IPS-15b (cell line): ENCODE data around the gene MPP4.

Source experiments
- H3K27me3 ChIP-seq: one replicate; pipeline ENCODE4 v1.6.1; 2013; ENCODE audit warnings: low read length; ENCODE audit not compliant: control insufficient read depth, insufficient read depth
- H3K36me3 ChIP-seq: one replicate; pipeline ENCODE4 v1.6.1; 2013; ENCODE audit warnings: low read length; ENCODE audit not compliant: control insufficient read depth, insufficient read depth
- H3K4me1 ChIP-seq: one replicate; pipeline ENCODE4 v1.6.1; 2013; ENCODE audit warnings: mild to moderate bottlenecking, low read length; ENCODE audit not compliant: control insufficient read depth, insufficient read depth
- H3K4me3 ChIP-seq: one replicate; pipeline ENCODE4 v1.5.1; 2013; ENCODE audit warnings: low read depth, low read length
- H3K9ac ChIP-seq: one replicate; pipeline ENCODE4 v1.6.1; 2013; ENCODE audit warnings: low read depth, mild to moderate bottlenecking, low read length
- H3K9me3 ChIP-seq: one replicate; pipeline ENCODE4 v1.6.1; 2013; ENCODE audit warnings: mild to moderate bottlenecking, low read length; ENCODE audit not compliant: control insufficient read depth, insufficient read depth

Gene MPP4

DNA sequence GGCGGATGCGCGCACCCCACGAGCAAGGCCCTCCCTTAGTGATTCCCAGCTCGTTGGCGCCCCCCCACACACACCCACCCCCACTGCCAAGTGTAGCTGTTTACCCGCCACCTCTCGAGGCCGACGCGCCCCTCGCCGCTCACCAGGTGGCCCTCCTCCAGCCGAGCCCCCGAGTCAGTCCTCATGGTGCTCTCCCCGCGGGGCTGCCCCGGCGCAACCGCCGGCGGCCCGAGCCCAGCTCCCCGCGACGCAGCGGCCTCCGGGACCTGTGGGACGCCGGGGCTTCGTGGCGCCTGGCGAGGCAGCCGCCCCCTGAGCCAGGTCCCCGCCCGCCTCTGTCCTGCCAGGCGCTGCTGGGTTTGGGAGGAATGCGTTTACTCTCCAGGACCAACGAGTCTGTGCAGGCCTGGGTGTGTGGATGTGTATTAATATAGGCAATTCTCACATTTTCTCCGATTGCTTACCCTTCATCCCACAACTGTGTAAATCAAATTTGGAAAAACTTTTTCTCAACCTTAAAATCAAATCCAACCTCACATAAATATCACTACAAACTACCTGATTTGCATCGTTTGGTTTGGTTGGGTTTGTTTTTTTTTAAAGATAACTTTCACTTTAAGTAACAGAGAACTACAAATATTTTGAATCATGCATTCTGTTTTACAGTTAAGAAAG, 55.1 kb downstream of the MPP4 start, which contains the start of gene TMEM237:
TSS of gene TMEM237 (minus strand) at position 288 of the 675 bp plus-strand sequence. CDS start at position 185, 103 bp downstream.
- no peaks in the 10 kb centered on the region for H3K27me3 ChIP-seq
- H3K36me3 ChIP-seq = no peaks in the 10 kb centered on the region
- H3K4me1 ChIP-seq = peaks cover 3% of the 10 kb centered on the region
- H3K9ac ChIP-seq = peak within 1 kb of the TSS; percentile 87
- no peaks in the 10 kb centered on the region for H3K9me3 ChIP-seq
- H3K4me3 ChIP-seq = peak within 1 kb of the TSS; percentile 93

DNA sequence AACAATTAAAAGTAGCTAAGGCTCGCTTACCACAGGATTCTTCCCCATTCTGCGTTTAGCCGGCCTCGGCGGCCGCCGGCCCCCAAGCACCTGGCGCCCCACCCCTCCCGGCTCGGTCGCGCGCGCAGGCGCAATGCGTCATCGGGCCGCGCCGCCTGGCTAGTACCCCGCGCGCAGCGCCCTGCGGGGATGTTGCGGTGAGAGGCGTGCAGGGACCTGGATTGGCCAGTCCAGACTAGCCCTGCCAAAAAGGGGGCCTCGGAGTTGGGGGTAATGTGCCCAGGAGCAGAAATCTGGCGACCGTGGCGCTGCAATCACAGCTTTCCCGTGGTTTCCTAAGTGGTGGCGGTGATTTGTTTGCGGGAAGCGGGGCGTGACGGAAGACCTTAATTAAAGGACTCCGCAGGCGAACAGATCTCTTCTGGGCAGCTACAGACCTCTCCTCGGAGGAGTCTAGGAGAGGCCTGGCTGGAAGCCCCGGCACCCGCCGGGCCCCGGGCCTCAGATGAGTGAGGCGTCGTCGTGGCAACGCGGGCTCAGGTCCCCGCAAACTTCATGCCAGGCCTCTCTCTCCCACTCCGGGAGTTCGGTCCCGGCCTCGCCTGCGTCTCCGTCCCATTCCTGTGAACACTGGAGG, 55.7 kb downstream of the MPP4 start:
- peaks cover 3% of the 10 kb centered on the region for H3K4me1 ChIP-seq
- H3K4me3 ChIP-seq = peak overlapping the region; percentile 93
- H3K27me3 ChIP-seq = no peaks in the 10 kb centered on the region
- H3K36me3 ChIP-seq = no peaks in the 10 kb centered on the region
- peak overlapping the region; percentile 87 for H3K9ac ChIP-seq
- no peaks in the 10 kb centered on the region for H3K9me3 ChIP-seq

DNA sequence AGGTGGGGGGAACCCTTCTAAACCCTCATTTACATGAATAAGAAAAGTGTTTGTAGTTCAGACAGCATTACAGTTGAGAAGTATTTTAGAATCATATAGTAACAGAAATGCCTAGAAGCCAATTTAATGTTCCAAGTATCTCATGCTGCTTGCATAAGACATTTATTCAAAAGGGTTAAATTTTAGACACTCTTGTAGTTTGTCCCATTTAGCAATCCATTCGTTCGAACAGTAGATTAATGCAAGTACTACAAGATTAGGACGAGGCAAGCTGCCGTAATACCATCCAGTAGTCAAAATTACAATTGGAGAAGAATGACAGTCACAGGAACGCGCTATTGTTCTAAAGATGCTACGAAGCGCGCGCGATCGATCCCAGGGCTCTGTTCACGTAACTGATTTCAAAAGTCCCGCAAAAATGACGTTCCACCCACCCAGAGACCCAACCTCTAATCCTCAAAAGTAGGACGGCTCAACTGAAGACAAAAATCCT, 56.3 kb downstream of the MPP4 start:
- peaks cover 3% of the 10 kb centered on the region for H3K4me1 ChIP-seq
- no peaks in the 10 kb centered on the region for H3K9me3 ChIP-seq
- H3K27me3 ChIP-seq = no peaks in the 10 kb centered on the region
- H3K9ac ChIP-seq = peak overlapping the region; percentile 87
- peak overlapping the region; percentile 93 for H3K4me3 ChIP-seq
- H3K36me3 ChIP-seq = no peaks in the 10 kb centered on the region

DNA sequence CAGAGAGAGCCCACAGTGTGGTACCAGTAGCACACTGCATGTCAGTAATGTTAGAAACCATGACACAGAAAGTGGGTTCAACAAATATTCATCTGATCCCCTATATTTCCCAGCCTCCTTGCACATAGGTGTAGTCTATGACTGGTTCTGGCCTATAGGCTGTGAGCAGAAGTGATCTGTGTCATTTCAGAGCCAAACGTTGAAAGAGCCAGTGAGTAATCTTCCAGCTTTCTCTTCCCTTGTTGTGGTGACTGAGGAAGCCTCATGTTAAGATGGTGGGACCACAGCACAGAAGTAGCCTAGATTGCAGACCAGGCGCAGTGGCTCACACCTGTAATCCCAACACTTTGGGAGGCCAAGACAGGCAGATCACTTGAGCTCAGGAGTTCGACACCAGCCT, 59.2 kb downstream of the MPP4 start:
- H3K4me1 ChIP-seq = peaks cover 3% of the 10 kb centered on the region
- no peaks in the 10 kb centered on the region for H3K9me3 ChIP-seq
- no peak overlapping the region for H3K9ac ChIP-seq
- no peak overlapping the region for H3K4me3 ChIP-seq
- no peaks in the 10 kb centered on the region for H3K36me3 ChIP-seq
- no peaks in the 10 kb centered on the region for H3K27me3 ChIP-seq

DNA sequence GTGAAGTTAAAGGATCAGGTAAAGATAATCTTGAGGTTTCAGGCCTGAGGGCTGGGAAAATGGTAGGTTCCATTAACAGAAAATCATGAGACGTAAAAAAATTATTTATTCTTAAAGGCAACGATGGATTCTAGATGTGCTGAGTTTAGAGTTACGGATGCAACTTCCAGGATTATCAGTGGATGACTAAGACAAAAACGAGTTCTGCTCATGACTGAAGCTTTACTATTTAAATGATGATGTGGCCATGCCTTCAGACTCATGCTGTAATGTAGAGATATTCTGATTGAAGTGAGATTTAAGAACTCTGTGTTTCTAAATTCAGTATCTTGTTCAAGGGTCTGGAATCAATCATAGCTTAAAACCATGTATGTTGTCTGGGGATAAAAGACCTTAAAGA, 60.1 kb downstream of the MPP4 start:
- Histone ChIP-seq H3K4me1 (no peaks in the 10 kb centered on the region), H3K4me3 (no peak overlapping the region), H3K27me3 (no peaks in the 10 kb centered on the region), H3K9ac (no peak overlapping the region), H3K9me3 (no peaks in the 10 kb centered on the region), H3K36me3 (peaks cover 4% of the 10 kb centered on the region)

DNA sequence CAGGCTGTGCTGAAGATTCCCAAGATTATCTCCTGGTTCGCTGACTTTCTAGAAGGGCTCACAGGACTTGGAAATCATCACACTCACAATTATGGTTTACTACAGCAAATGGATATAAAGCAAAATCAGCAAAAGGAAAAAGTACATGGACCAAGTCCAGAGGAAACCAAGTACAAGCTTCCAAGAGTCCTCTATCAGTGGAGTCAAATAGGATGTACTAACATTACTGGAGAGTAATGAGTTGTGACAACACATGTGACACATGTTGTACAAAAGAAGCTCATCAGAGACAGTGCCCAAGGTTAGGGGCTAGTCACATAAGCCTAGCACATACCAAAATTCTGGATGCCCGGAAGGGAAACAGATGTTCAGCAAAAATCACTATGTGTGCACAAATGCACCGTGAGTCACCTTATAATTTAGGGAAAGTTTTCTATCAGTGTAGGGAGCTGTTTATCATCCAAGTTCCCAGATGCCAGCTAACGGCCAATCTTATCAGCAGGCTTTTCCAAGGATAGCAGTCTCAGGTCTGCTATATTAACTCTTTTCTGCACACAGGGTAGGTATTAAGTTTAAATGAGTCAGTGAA, 64.7 kb downstream of the MPP4 start:
- Histone ChIP-seq H3K27me3 (no peaks in the 10 kb centered on the region), H3K36me3 (peaks cover 18% of the 10 kb centered on the region), H3K9me3 (no peaks in the 10 kb centered on the region), H3K9ac (no peak overlapping the region), H3K4me1 (no peaks in the 10 kb centered on the region), H3K4me3 (no peak overlapping the region)

DNA sequence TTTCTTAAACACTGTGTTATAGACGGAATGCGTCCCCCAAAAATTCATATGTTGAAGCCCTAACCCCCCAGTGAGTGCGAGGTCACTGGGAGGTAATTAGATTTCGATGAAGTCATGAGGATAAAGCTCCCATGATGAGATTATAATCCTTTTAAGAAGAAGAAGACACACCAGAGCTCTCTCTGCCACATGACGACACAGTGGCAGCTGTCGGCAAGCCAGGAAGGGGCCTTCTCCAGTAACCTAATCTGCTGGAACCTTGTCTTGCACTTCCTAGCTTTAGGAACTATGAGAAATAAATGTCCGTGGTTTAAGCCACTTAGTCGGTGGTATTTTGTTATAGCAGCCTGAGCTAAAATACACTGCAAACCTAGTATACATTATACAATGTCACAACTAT, 67.4 kb downstream of the MPP4 start:
- peaks cover 18% of the 10 kb centered on the region for H3K36me3 ChIP-seq

DNA sequence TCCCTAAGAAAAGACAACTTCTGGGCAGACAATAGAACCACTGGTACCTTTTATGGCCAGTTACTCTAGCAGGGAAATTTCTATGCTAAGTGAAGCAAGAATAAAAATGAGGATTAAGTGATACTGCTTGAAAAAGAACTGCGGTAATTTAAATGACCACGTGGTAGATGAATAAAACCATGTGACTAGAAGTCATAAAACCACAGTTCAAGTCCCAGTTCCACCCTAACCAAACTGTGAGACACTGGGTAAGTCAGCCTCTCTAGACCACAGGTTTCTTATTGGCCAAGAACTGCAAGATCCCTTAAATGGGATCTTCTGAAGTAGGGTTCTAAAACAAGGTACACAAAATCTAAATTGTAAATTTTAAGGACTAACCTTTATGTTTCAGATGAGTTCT, 67.9 kb downstream of the MPP4 start:
- Histone ChIP-seq H3K4me1 (no peaks in the 10 kb centered on the region), H3K9ac (no peak overlapping the region), H3K9me3 (no peaks in the 10 kb centered on the region), H3K4me3 (no peak overlapping the region), H3K27me3 (no peaks in the 10 kb centered on the region), H3K36me3 (peaks cover 18% of the 10 kb centered on the region)

More for the DNA sequence above, 67.4 kb downstream of the MPP4 start:
- H3K9me3 ChIP-seq = no peaks in the 10 kb centered on the region
- no peak overlapping the region for H3K9ac ChIP-seq
- no peaks in the 10 kb centered on the region for H3K27me3 ChIP-seq
- no peaks in the 10 kb centered on the region for H3K4me1 ChIP-seq
- H3K4me3 ChIP-seq = no peak overlapping the region

DNA sequence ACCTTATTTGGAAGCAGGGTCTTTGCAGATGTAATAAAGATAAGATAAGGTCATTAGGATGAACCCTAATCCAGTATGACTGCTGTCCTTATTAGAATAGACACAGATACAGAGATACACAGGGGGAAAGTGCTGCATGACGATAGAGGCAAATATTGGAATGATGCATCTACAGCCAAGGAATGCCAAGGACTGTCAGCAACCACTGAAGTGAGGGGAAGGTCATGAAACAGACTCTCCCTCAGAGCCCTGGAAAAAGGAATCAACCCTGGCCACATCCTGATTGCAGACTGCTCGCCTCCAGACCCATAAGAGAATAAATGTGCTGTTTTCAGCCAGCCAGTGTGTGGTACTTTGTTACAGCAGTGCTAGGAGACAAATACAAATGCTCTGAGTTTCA, 69.9 kb downstream of the MPP4 start:
- no peak overlapping the region for H3K9ac ChIP-seq
- H3K9me3 ChIP-seq = no peaks in the 10 kb centered on the region
- H3K36me3 ChIP-seq = peaks cover 14% of the 10 kb centered on the region

DNA sequence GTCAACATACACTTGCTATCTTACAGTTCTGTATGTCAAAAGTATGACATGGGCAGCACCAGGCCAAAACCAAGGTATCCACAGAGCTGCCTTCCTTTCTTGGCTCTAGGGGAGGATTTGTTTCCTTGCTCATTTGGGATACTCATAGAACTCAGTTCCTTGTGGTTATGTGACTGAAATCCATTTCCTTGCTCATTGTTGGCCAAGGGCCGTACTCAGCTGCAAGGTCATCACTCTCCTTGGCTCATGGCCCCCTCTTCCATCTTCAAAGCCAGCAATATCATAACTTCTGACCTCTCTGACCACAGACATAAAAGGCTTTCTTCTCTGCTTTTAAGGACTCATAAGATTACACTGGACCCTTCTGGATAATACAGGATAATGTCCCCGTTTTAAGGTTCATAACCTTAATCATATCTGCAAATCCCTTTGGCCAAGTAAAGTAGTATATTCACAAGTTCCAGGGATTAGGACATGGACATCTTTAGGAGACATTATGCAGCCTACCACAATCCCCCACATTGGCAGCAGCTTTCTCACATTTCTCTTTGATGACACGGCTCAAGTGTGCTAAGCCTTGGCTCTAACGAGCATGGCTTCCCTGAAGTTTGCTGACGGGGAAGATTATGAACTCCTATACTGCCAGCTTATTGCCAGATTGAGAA, 76.0 kb downstream of the MPP4 start:
- H3K9me3 ChIP-seq = no peaks in the 10 kb centered on the region
- H3K36me3 ChIP-seq = no peaks in the 10 kb centered on the region
- H3K4me1 ChIP-seq = no peaks in the 10 kb centered on the region
- no peak overlapping the region for H3K9ac ChIP-seq
- H3K27me3 ChIP-seq = no peaks in the 10 kb centered on the region
- no peak overlapping the region for H3K4me3 ChIP-seq

More for the DNA sequence above, 69.9 kb downstream of the MPP4 start:
- Histone ChIP-seq H3K4me1 (no peaks in the 10 kb centered on the region), H3K4me3 (no peak overlapping the region), H3K27me3 (no peaks in the 10 kb centered on the region)

DNA sequence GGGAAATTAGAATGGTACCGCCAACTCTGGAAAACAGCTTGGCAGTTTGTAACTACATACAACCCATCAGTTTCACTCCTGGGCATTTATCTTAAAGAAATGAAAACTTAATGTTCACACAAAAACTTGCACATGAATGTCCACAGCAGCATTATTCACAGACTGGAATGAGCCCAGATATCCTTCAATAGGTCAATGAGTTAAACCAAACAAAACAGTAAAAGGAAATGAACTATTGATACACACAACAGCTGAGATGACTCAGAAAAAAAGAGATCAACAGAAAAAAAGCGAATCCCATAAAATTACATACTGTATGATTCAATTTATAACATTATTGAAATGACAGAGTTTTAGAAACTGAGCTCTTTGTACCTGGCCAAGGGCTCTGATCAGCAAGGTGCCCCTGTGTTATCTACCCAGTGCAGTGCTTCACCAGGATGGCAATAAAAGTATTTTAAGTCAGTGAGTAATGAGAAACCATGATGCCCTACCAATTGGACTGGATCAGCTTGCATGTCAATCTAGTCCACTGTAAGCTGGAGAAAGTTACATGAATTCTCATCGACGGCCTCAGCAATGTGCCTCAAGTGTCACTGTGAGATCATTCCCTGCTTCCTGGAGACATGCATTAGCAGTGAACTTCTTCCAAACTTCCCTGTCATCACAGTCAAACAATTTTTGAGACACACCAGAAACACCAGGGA, 77.0 kb downstream of the MPP4 start:
- Histone ChIP-seq H3K9ac (no peak overlapping the region), H3K27me3 (no peaks in the 10 kb centered on the region), H3K9me3 (no peaks in the 10 kb centered on the region), H3K4me1 (no peaks in the 10 kb centered on the region), H3K4me3 (no peak overlapping the region), H3K36me3 (no peaks in the 10 kb centered on the region)
